ENCODE results near the gene ADAMTSL5. TPM values are rescaled to one million over a fixed set of nuclear protein-coding genes. Genes with fewer than 3 reads are reported as not detected.

The ADAMTSL5 gene
- total and polyA plus RNA-seq, 2 of the 8 experiments (the other 6 are each of a cell fraction or from before 2014, with no cell fraction given) = 0.82 to 0.99 TPM

GRCh38 chr19:1526066-1526778 lies 13.4 kb upstream of the ADAMTSL5 start:
- H3K27me3 ChIP-seq (replicated peaks in 1 of 4; ENCODE audit: control insufficient read depth in 3 of 4, extremely low read depth in 1 of 4, insufficient read depth in 3 of 4, low read length in 3 of 4) = peaks cover 19 to 34% (median 31%) of the 10 kb centered on the region in 4 experiments
- 88% methylated on average over 28 of the region's 33 CpGs; no CpG with 5 or more reads in 1 of the 2 experiments for WGBS, 2 experiments (ENCODE audit: extremely low coverage in 1 of 2, insufficient coverage in 1 of 2, insufficient read length in 1 of 2, insufficient replicate concordance in 2 of 2, low coverage in 1 of 2, low lambda C conversion rate in 2 of 2, missing lambda C conversion rate in 1 of 2)

More at GRCh38 chr19:1526066-1526778, 13.4 kb upstream of the ADAMTSL5 start:
- CTCF ChIA-PET (ENCODE audit: partially characterized antibody) = interaction anchor here (1.2 kb wide), 1 partner anchor 60 kb away, joined by 4 read pairs; no protein-coding TSS in a partner anchor
- H3K56ac ChIP-seq (replicated peaks; ENCODE audit: insufficient read length, low read depth, low read length) = no peak overlapping the region
- H3K23me2 ChIP-seq (ENCODE audit: low read depth, low read length) = peaks cover 8% of the 10 kb centered on the region; the same call in 1 of the 2 replicates
- H3K18ac ChIP-seq (ENCODE audit: extremely low read depth, low read length) = no peak overlapping the region
- no peak overlapping the region for H2BK120ac ChIP-seq (replicated peaks; ENCODE audit: low read depth, low read length)
- no peak for FAIRE-seq
- no peaks in the 10 kb centered on the region for H3K79me1 ChIP-seq (ENCODE audit: low read depth, low read length)
- H2AK5ac ChIP-seq (ENCODE audit: low read depth, low read length) = no peak overlapping the region
- H3K79me2 ChIP-seq (ENCODE audit: control insufficient read depth in 1 of 2, insufficient read depth in 2 of 2, low read length in 2 of 2) = no peaks in the 10 kb centered on the region
- DNase-seq (ENCODE audit: low read depth in 1 of 2, low spot score in 2 of 2) = peak in 1 of 2 experiments; percentile 43
- H4K8ac ChIP-seq (ENCODE audit: extremely low read depth, insufficient read depth, low read length) = no peak overlapping the region
- no peak overlapping the region for H3K4me2 ChIP-seq (ENCODE audit: insufficient read depth in 1 of 2, low read depth in 2 of 2, low read length in 2 of 2)
- no peak overlapping the region for H3K23ac ChIP-seq (ENCODE audit: insufficient read length)
- no peak overlapping the region for H2BK12ac ChIP-seq (ENCODE audit: low read depth, low read length)
- no peaks in the 10 kb centered on the region for H3K9me3 ChIP-seq (ENCODE audit: insufficient read depth in 2 of 2, low read depth in 1 of 2, low read length in 1 of 2)
- no peak overlapping the region for H4K91ac ChIP-seq (replicated peaks; ENCODE audit: insufficient read length, low read length)
- H3K27ac ChIP-seq (ENCODE audit: low read depth, low read length) = no peak overlapping the region
- H3K36me3 ChIP-seq (ENCODE audit: control insufficient read depth in 2 of 4, insufficient read depth in 4 of 4, low read length in 3 of 4) = no peaks in the 10 kb centered on the region; a peak in 1 of 8 replicates
- no peak overlapping the region for H3K14ac ChIP-seq (ENCODE audit: insufficient read length)
- H3K4me3 ChIP-seq (ENCODE audit: extremely low read depth in 1 of 4, insufficient read depth in 2 of 4, low read depth in 3 of 4, low read length in 4 of 4) = no peak overlapping the region
- H4K5ac ChIP-seq (ENCODE audit: insufficient read length, low read depth, low read length) = no peak overlapping the region
- TF ChIP-seq POLR2A (IDR thresholded peaks at IDR 0.05; ENCODE audit: control extremely low read depth in 1 of 2, low read depth in 2 of 2, low read length in 2 of 2) (no peak), CBX5 (IDR thresholded peaks at IDR 0.05; ENCODE audit: low read depth, low read length) (no peak), NRF1 (IDR thresholded peaks at IDR 0.05; ENCODE audit: low read depth, low read length) (no peak), KDM1A (IDR thresholded peaks at IDR 0.05; ENCODE audit: borderline replicate concordance, low read length) (no peak)
- POLR2A ChIA-PET (ENCODE audit: partially characterized antibody) = interaction anchor here (0.8 to 1.4 kb wide), 2 partner anchors 10 to 64 kb away, joined by 3 read pairs; no protein-coding TSS in a partner anchor
- H3K4ac ChIP-seq (replicated peaks; ENCODE audit: insufficient read length, low read depth, low read length) = no peak overlapping the region
- H3K4me1 ChIP-seq (replicated peaks in 1 of 4; ENCODE audit: control insufficient read depth in 3 of 4, insufficient read depth in 4 of 4, low read length in 3 of 4) = peaks cover 0 to 3% (median 1%) of the 10 kb centered on the region in 4 experiments; a peak in 3 of 7 replicates
- H4K20me1 ChIP-seq (replicated peaks in 1 of 2; ENCODE audit: control insufficient read depth in 1 of 2, insufficient read depth in 2 of 2, low read length in 2 of 2) = peaks cover 8 to 15% of the 10 kb centered on the region in 2 experiments
- H2BK20ac ChIP-seq (ENCODE audit: low read length) = no peak overlapping the region
- H2BK15ac ChIP-seq (ENCODE audit: low read length) = no peak overlapping the region
- H3K9ac ChIP-seq (replicated peaks in 1 of 4; ENCODE audit: extremely low read depth in 1 of 4, low read depth in 3 of 4, low read length in 3 of 4) = no peak overlapping the region
- H2AFZ ChIP-seq (ENCODE audit: low read length) = no peak overlapping the region
- no peak overlapping the region for H2BK5ac ChIP-seq (ENCODE audit: low read depth, low read length)
